HG02759 (cell line): Measurements from ENCODE around the gene TTC34.
"Not testable (repeated sequence)": the region's sequence is repeated elsewhere in the genome, so short reads cannot be mapped to it uniquely, and the experiment has no call there.

Source experiments
- ATAC-seq: cut with Tn5 transposase; IDR thresholded peaks from one replicate; pipeline ENCODE4 v1.9.1; 2021; ENCODE audit warnings: mild to moderate bottlenecking, moderate library complexity; ENCODE audit not compliant: unreplicated experiment

The TTC34 gene

DNA sequence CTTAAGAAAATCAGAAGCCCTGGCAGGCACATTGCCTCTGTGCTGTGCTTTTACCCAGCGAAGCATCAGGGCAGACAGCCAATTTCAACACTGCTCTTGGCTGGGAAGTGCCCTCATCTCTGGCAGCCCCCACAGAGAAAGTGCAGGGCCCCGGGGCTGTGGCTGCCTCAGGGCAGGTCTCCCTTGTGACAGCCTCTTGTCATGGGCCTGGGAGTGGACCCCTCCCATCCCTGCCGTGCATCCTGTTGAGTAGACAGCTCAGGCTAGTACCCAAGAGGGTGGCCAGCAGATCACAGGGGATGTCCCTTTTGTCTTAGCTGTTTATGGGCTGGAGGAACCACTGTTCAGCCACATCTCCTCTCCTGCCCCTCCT lies 23.3 kb downstream of the TTC34 start:
- ATAC-seq = no peak

DNA sequence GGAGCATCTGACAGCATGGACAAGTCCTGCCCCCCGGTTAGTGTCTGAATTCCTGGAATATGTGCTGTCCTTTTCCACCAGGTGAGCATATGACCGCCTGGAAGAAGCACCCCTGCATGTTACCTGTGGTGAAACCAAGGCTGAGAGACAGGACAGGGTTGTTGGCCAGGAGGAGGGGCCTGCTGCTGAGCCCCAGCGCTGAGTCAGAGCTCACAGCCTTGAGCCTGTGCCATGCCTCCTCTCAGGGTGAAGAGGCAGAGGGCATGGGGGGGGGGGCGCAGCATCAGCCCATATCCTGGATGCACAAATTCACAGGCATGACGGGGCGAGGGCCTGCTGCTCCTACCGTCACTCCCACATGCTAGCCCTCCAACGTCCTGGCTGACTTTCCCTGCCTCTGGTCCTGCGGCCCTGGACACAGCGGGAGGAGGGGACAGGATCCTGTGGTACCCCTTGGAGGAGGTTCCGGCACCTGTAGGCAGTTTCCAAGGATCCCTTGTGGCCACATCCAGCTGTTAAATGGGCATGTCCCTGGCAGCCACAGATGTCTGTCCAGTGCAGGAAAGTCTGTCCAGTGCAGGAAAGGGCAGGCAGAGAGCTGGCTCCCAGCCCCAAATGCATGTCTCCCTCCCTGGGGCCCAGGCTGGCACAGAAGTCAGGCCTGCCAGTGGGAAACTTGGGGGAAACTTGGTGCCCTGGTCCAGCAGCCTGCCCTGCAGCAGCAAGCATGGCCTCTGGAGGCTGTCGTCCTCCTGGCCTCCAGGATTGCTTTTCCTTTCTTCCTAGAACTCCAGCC lies 23.9 kb downstream of the TTC34 start:
- ATAC-seq = no peak

DNA sequence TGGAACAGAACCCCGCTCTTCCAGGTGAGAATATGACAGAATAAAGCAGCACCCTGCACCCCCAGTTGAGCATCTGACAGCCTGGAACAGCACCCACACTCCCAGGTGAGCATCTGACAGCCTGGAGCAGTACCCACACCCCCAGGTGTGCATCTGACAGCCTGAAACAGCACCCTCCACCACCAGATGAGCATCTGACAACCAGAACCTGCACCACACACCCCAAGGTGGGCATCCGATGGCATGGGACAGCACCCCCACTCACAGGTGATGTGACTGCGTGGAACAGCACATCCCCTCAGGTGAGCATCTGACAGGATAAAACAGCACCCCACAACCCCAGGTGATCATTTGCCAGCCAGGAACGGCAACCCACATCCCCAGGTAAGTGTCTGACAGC lies 26.2 kb downstream of the TTC34 start:
- not testable (repeated sequence) for ATAC-seq

DNA sequence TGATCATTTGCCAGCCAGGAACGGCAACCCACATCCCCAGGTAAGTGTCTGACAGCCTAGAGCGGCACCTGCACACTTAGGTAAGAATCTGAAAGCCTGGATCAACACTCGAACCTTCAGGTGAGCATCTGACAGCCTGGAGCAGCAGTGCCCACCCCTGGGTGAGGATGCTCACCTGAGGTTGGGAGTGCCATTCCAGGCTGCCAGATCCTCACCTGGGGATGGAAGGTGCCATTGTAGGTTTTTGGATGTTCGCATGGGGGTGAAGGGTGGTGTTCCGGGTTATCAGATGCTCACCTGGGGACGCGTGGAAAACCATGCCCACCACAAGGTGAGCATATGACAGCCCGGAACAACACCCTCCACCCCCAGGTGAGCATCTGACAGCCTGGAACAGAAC lies 33.4 kb downstream of the TTC34 start:
- ATAC-seq = not testable (repeated sequence)

DNA sequence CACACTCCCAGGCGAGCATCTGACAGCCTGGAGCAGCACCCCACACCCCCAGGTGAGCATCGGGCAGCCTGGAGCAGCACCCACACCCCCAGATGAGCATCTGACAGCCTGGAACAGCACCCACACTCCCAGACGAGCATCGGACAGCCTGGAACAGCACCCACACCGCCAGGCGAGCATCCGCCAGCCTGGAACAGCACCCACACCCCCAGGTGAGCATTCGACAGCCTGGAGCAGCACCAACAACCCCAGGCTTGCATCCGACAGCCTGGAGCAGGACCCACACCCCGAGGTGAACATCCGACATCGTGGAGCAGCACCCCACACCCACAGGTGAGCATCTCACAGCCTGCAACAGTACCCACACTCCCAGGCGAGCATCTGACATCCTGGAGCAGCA lies 42.1 kb downstream of the TTC34 start:
- not testable (repeated sequence) for ATAC-seq

DNA sequence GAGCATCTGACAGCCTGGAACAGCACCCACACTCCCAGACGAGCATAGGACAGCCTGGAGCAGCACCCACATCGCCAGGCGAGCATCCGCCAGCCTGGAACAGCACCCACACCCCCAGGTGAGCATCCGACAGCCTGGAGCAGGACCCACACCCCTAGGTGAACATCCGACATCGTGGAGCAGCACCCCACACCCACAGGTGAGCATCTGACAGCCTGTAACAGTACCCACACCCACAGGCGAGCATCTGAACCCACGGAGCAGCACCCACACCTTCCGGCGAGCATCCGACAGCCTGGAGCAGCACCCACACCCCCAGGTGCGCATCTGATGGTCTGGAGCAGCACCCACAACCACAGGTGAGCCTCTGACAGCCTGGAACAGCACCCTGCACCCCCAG lies 44.0 kb downstream of the TTC34 start:
- ATAC-seq = not testable (repeated sequence)

DNA sequence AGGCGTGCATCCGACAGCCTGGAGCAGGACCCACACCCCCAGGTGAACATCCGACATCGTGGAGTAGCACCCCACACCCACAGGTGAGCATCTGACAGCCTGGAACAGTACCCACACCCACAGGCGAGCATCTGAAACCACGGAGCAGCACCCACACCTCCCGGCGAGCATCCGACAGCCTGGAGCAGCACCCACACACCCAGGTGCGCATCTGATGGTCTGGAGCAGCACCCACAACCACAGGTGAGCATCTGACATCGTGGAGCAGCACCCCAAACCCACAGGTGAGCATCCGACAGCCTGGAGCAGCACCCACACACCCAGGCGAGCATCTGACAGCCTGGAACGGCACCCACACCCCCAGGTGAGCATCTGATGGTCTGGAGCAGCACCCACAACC lies 46.1 kb downstream of the TTC34 start:
- ATAC-seq = not testable (repeated sequence)

DNA sequence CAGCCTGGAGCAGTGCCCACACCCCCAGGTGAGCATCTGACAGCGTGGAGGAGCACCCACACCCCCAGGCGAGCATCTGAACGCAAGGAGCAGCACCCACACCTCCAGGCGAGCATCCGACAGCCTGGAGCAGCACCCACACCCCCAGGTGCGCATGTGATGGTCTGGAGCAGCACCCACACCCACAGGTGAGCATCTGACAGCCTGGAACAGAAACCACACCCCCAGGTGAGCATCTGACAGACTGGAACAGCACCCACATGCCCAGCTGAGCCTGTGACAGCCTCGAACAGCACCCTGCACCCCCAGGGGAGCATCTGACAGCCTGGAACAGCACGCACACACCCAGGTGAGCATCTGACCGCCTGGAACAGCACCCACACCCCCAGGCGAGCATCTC lies 46.9 kb downstream of the TTC34 start:
- ATAC-seq = not testable (repeated sequence)

DNA sequence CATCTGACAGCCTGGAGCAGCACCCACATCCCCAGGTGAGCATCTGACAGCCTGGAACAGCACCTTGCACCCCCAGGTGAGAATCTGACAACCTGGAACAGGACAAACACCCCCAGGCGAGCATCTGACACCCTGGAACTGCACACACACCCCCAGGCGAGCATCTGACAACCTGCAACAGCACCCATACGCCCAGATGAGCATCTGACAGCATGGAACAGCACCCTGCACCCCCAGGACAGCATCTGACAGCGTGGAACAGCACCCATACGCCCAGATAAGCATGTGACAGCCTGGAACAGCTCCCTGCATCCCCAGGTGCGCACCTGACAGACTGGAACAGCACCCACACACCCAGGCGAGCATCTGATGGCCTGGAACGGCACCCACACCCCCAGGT lies 49.0 kb downstream of the TTC34 start:
- not testable (repeated sequence) for ATAC-seq

DNA sequence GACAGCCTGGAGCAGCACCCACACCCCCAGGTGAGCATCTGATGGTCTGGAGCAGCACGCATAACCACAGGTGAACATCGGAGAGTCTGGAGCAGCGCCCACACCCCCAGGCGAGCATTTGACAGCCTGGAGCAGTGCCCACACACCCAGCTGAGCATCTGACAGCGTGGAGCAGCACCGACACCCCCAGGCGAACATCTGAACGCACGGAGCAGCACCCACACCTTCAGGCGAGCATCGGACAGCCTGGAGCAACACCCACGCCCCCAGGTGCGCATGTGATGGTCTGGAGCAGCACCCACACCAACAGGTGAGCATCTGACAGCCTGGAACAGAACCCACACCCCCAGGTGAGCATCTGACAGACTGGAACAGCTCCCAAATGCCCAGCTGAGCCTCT lies 49.6 kb downstream of the TTC34 start:
- ATAC-seq = not testable (repeated sequence)

DNA sequence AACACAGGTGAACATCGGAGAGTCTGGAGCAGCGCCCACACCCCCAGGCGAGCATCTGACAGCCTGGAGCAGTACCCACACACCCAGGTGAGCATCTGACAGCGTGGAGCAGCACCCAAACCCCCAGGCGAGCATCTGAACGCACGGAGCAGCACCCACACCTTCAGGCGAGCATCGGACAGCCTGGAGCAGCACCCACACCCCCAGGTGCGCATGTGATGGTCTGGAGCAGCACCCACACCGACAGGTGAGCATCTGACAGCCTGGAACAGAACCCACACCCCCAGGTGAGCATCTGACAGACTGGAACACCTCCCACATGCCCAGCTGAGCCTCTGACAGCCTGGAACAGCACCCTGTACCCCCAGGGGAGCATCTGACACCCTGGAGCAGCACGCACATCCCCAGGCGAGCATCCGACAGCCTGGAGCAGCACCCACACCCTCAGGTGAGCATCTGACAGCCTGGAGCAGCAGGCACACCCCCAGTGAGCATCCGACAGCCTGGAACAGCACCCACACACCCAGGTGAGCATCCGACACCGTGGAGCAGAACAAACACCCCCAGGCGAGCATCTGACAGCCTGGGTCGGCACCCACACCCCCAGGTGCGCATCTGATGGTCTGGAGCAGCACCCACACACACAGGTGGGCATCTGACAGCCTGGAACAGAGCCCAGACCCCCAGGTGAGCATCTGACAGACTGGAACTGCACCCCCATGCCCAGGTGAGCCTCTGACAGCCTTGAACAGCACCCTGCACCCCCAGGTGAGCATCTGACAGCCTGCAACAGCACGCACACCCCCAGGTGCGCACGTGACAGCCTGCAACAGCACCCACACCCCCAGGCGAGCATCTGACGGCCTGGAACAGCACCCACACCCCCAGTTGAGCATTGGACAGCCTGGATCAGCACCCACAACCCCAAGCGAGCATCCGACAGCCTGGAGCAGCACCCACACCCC lies 50.4 kb downstream of the TTC34 start:
- ATAC-seq = not testable (repeated sequence)

DNA sequence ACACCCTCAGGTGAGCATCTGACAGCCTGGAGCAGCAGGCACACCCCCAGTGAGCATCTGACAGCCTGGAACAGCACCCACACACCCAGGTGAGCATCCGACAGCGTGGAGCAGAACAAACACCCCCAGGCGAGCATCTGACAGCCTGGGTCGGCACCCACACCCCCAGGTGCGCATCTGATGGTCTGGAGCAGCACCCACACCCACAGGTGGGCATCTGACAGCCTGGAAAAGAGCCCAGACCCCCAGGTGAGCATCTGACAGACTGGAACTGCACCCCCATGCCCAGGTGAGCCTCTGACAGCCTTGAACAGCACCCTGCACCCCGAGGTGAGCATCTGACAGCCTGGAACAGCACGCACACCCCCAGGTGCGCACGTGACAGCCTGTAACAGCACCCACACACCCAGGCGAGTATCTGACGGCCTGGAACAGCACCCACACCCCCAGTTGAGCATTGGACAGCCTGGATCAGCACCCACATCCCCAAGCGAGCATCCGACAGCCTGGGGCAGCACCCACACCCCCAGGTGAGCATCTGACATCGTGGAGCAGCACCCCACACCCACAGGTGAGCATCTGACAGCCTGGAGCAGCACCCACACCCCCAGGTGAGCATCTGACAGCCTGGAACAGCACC lies 51.3 kb downstream of the TTC34 start:
- not testable (repeated sequence) for ATAC-seq

DNA sequence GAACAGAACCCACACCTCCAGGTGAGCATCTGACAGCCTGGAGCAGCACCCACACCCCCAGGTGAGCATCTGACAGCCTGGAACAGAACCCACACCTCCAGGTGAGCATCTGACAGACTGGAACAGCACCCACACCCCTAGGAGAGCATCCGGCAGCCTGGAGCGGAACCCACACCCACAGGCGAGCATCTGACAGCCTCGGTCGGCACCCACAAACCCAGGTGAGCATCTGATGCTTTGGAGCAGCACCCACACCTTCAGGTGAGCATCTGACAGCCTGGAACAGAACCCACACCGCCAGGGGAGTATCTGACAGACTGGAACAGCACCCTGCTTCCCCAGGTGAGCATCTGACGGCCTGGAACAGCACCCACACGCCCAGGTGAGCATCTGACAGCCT lies 52.9 kb downstream of the TTC34 start:
- not testable (repeated sequence) for ATAC-seq

DNA sequence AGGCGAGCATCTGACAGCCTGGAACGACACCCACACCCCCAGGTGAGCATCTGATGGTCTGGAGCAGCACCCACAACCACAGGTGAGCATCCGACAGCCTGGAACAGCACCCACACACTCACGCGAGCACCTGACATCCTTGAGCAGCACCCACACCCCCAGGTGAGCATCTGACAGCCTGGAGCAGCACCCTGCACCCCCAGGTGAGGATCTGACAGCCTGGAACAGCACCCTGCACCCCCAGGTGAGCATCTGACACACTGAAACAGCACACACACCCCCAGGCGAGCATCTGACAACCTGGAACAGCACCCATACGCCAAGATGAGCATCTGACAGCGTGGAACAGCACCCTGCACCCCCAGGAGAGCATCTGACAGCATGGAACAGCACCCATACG lies 106.7 kb downstream of the TTC34 start:
- not testable (repeated sequence) for ATAC-seq

DNA sequence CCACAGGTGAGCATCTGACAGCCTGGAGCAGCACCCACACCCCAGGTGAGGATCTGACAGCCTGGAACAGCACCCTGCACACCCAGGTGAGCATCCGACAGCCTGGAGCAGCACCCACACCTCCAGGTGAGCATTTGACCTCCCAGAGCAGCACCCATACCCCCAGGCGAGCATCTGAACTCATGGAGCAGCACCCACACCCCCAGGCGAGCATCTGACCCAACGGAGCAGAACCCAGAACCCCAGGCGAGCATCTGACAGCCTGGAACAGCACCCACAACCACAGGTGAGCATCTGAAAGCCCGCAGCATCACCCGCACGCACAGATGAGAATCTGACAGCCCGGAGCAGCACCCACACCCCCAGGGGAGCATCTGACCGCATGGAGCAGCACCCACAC lies 111.3 kb downstream of the TTC34 start:
- ATAC-seq = not testable (repeated sequence)

DNA sequence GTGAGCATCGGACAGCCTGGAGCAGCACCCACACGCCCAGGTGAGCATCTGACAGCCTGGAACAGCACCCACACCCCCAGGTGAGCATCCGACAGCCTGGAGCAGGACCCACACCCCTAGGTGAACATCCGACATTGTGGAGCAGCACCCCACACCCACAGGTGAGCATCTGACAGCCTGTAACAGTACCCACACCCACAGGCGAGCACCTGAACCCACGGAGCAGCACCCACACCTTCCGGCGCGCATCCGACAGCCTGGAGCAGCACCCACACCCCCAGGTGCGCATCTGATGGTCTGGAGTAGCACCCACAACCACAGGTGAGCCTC lies 113.2 kb downstream of the TTC34 start:
- not testable (repeated sequence) for ATAC-seq

DNA sequence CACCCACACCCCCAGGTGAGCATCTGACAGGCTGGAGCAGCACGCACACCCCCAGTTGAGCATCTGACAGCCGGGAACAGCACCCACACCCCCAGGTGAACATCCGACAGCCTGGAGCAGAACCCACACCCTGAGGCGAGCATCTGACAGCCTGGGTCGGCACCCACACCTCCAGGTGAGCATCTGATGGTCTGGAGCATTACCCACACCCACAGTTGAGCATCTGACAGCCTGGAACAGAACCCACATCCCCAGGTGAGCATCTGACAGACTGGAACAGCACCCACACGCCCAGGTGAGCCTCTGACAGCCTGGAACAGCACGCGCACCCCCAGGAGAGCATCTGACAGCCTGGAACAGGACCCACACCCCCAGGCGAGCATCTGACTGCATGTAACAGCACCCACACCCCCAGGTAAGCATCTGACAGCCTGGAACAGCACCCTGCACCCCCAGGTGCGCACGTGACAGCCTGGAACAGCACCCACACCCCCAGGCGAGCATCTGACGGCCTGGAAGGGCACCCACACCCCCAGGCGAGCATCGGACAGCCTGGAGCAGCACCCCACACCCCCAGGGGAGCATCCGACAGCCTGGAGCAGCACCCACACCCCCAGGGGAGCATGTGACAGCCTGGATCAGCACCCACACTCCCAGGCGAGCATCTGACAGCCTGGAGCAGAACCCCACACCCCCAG lies 113.7 kb downstream of the TTC34 start:
- not testable (repeated sequence) for ATAC-seq

DNA sequence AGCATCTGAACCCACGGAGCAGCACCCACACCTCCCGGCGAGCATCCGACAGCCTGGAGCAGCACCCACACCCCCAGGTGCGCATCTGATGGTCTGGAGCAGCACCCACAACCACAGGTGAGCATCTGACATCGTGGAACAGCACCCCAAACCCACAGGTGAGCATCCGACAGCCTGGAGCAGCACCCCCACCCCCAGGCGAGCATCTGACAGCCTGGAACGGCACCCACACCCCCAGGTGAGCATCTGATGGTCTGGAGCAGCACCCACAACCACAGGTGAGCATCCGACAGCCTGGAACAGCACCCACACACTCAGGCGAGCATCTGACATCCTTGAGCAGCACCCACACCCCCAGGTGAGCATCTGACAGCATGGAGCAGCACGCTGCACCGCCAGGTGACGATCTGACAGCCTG lies 114.3 kb downstream of the TTC34 start:
- not testable (repeated sequence) for ATAC-seq

DNA sequence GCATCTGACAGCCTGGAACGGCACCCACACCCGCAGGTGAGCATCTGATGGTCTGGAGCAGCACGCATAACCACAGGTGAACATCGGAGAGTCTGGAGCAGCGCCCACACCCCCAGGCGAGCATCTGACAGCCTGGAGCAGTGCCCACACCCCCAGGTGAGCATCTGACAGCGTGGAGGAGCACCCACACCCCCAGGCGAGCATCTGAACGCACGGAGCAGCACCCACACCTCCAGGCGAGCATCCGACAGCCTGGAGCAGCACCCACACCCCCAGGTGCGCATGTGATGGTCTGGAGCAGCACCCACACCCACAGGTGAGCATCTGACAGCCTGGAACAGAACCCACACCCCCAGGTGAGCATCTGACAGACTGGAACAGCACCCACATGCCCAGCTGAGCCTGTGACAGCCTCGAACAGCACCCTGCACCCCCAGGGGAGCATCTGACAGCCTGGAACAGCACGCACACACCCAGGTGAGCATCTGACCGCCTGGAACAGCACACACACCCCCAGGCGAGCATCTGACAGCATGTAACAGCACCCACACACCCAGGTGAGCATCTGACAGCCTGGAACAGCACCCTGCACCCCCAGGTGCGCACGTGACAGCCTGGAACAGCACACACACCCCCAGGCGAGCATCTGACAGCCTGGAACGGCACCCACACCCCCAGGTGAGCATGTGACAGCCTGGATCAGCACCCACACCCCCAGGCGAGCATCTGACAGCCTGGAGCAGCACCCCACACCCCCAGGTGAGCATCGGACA lies 115.2 kb downstream of the TTC34 start:
- not testable (repeated sequence) for ATAC-seq

DNA sequence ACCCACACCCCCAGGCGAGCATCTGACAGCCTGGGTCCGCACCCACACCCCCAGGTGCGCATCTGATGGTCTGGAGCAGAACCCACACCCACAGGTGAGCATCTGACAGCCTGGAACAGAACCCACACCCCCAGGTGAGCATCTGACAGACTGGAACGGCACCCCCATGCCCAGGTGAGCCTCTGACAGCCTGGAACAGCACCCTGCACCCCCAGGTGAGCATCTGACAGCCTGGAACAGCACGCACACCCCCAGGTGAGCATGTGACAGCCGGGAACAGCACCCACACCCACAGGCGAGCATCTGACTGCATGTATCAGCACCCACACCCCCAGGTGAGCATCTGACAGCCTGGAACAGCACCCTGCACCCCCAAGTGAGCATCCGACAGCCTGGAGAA lies 115.8 kb downstream of the TTC34 start:
- not testable (repeated sequence) for ATAC-seq
